GM12864 (cell line): ENCODE measurements around the gene ALK.

Source experiments
- DNase-seq: peaks from one replicate; pipeline ENCODE4 v3.0.0-alpha.2; 2011; ENCODE audit warnings: low read depth
- H3K4me3 ChIP-seq: 2 replicates; pipeline ENCODE4 v1.5.1; 2011; ENCODE audit warnings: mild to moderate bottlenecking, low read depth, low read length, control low read depth
- TF ChIP-seq, protein P1 (sequence below): IDR thresholded peaks from 2 replicates; pipeline ENCODE4 v1.5.1; 2011; ENCODE audit warnings: low read depth, mild to moderate bottlenecking, moderate library complexity, low read length, control low read depth, inconsistent platforms; ENCODE audit errors: missing control alignments

ALK gene

DNA sequence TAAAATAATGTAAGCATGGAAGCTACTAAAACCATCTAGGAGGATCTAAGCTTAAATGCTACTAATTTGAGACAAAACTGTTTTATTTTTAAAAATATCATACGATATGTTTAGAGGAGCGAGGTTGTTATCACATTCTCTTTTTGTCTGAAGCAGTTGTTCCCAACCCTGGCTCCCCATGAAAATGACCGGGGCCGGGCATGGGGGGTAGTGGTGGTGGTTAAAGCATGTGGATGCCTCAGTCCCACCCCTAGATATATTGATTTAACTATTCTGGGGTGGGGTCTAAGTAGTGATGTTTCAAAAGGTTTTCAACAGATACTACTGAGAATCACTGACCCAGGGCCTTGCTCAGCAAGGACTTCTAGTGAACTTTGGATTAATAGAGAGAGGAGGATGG is 359.8 kb downstream of the ALK start:
- TF ChIP-seq, protein P1, sequence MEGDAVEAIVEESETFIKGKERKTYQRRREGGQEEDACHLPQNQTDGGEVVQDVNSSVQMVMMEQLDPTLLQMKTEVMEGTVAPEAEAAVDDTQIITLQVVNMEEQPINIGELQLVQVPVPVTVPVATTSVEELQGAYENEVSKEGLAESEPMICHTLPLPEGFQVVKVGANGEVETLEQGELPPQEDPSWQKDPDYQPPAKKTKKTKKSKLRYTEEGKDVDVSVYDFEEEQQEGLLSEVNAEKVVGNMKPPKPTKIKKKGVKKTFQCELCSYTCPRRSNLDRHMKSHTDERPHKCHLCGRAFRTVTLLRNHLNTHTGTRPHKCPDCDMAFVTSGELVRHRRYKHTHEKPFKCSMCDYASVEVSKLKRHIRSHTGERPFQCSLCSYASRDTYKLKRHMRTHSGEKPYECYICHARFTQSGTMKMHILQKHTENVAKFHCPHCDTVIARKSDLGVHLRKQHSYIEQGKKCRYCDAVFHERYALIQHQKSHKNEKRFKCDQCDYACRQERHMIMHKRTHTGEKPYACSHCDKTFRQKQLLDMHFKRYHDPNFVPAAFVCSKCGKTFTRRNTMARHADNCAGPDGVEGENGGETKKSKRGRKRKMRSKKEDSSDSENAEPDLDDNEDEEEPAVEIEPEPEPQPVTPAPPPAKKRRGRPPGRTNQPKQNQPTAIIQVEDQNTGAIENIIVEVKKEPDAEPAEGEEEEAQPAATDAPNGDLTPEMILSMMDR = no peak
- no peak overlapping the region for H3K4me3 ChIP-seq
- DNase-seq = no peak

DNA sequence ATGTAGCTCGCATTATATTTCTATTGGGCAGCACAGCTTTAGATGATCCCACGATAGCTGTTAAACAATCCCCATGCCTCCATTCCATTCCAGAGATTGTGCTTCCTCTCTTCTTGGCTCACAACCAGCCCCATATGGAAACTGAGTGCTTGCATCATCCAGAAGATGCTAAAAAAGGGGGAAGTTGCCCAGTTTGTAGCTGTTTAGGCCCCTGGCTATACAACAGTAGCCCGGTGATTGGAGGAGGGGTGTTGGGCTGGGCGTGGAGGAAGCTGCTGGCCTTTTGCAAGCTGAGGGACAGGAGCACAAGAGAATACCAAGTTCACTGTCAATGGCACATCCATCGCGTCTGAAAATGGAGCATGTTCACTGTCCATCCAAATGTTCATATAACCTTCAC is 360.2 kb downstream of the ALK start:
- TF ChIP-seq, protein P1 = no peak
- no peak for DNase-seq
- no peak overlapping the region for H3K4me3 ChIP-seq

DNA sequence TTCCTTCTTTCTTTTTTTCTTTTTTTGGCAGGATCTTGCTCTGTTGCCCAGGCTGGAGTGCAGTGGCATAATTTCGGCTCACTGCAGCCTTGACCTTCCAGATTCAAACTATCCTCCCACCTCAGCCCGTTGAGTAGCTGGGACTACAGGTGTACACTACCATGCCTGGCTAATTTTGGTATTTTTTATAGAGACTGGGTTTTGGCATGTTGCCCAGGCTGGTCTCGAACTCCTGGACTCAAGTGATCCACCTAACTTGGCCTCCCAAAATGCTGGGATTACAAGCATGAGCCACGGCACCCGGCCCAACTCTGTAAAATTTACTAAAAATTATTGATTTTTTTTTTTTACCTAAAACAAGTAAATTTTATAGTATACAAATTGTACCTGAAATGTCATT is 360.8 kb downstream of the ALK start:
- TF ChIP-seq, protein P1 = no peak
- DNase-seq = no peak
- H3K4me3 ChIP-seq = no peak overlapping the region

DNA sequence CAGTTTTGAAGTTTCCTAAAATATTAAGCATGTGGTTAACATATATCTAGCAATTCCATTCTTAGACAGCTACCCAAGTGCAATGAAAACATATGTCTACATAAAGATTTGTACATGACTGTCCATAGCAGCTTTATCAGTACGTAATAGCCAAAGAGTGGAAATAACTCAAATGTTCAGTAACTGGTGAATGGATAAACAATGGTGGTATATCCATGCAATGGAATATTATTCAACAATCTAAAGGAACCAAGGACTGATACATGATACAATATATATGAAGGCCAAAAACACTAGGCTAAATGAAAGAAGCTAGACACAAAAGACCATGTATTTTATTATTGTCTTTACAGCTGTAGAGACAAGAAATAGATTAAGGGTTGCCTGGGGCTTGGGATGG is 361.4 kb downstream of the ALK start:
- TF ChIP-seq, protein P1 = no peak
- H3K4me3 ChIP-seq = no peak overlapping the region

DNA sequence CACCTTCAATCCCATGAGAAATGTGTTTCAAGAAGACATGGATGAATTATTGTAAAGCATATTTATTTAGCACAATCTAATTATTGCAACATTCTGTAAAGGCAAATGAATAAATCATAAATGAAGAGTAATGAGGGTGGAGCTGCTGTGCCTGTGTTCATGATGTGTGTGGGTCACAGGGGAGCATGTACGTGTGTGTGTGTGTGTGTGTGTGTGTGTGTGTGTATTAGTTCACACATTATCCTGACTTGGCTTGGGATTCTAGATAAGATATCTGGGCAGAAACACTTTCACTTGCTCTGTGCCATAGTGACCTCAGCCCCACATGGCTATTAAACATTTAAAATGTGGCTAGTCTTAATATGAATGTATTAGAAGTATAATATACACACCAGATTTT is 361.8 kb downstream of the ALK start:
- DNase-seq = no peak
- no peak overlapping the region for H3K4me3 ChIP-seq
- TF ChIP-seq, protein P1 = no peak

More for the DNA sequence above, 361.4 kb downstream of the ALK start:
- DNase-seq = no peak

DNA sequence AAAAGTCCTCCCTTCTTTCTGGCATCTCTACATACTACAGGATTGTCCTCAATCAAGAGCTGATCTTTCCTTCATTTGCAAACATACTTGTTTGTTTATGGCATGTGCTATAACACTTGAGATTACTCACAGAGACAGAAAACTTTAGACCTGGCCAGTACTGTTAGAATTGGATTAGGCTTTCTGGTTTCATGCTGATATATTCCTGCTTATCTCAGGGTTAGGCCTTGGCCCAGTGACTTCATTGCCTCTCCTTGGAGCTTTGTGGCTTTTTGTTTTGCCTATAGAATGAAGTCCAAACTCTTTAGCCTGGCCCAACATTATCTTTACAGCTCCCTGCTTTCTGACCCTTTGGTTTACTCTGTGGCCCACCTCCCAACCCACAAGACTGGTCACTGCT is 363.3 kb downstream of the ALK start:
- DNase-seq = no peak
- TF ChIP-seq, protein P1 = no peak
- no peak overlapping the region for H3K4me3 ChIP-seq

DNA sequence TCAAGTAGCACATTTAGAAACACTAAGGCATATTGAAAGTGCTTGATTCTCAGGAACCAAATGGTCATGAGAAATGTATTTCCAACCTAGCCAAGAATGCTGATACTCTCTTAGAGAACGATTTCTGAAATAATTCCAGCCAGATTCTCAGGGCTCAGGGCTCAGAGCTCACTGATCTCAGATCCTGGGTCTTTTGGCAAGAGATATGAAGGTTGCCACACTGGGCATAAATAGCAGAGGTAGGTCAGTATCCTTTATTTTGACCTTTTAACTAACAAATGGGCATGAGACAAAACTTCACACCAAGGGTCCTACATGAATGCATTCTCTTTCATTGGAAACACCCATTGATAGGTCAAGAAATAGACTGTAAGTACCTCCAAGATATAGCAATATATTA is 364.1 kb downstream of the ALK start:
- TF ChIP-seq, protein P1 = no peak
- H3K4me3 ChIP-seq = no peak overlapping the region
- DNase-seq = no peak
